NCI-H748 (cell line): ENCODE data around the gene PCNX1.
"Not testable (repeated sequence)": the region's sequence is repeated elsewhere in the genome, so short reads cannot be mapped to it uniquely, and the experiment has no call there.

Experiments
- DNase-seq: peaks from one replicate; lab custom pipeline; 2025; ENCODE audit not compliant: unreplicated experiment; lab: John Stamatoyannopoulos, UW

PCNX1 gene

GRCh38 chr14:71006200-71006563 lies 98.9 kb downstream of the PCNX1 start:
- no peak for DNase-seq

GRCh38 chr14:71011479-71011878 lies 104.2 kb downstream of the PCNX1 start:
- no peak for DNase-seq

GRCh38 chr14:71012888-71013287 lies 105.6 kb downstream of the PCNX1 start:
- DNase-seq, result no peak

- DNase-seq, result no peak
Measured at GRCh38 chr14:71013551-71014192, 106.4 kb downstream of the PCNX1 start.

GRCh38 chr14:71019917-71020316 lies 112.7 kb downstream of the PCNX1 start:
- not testable (repeated sequence) for DNase-seq

- no peak for DNase-seq
Measured at GRCh38 chr14:71021347-71022011, 114.2 kb downstream of the PCNX1 start.

GRCh38 chr14:71022012-71022869 lies 115.0 kb downstream of the PCNX1 start:
- DNase-seq, result no peak

- no peak for DNase-seq
Measured at GRCh38 chr14:71022939-71023338, 115.7 kb downstream of the PCNX1 start.

- DNase-seq, result no peak
Measured at GRCh38 chr14:71029236-71029781, 122.0 kb downstream of the PCNX1 start.

- no peak for DNase-seq
Measured at GRCh38 chr14:71031000-71031399, 123.7 kb downstream of the PCNX1 start.

- DNase-seq, result no peak
Measured at GRCh38 chr14:71036433-71036832, 129.2 kb downstream of the PCNX1 start.

- no peak for DNase-seq
Measured at GRCh38 chr14:71048393-71048792, 141.1 kb downstream of the PCNX1 start.

- no peak for DNase-seq
Measured at GRCh38 chr14:71049435-71050133, 142.3 kb downstream of the PCNX1 start.

- no peak for DNase-seq
Measured at GRCh38 chr14:71050227-71050823, 143.1 kb downstream of the PCNX1 start.

GRCh38 chr14:71054706-71055105 lies 147.4 kb downstream of the PCNX1 start:
- DNase-seq, result no peak

GRCh38 chr14:71056168-71056567 lies 148.9 kb downstream of the PCNX1 start:
- no peak for DNase-seq

GRCh38 chr14:71060274-71060673 lies 153.0 kb downstream of the PCNX1 start:
- no peak for DNase-seq

GRCh38 chr14:71060825-71061455 lies 153.7 kb downstream of the PCNX1 start:
- no peak for DNase-seq

- DNase-seq, result no peak
Measured at GRCh38 chr14:71061458-71061857, 154.2 kb downstream of the PCNX1 start.

- no peak for DNase-seq
Measured at GRCh38 chr14:71062581-71063303, 155.5 kb downstream of the PCNX1 start.
